Mammary epithelial cell (primary cell): Measurements from ENCODE around the gene KLHL28.

Experiments used
- EZH2 ChIP-seq: IDR thresholded peaks from 2 replicates; pipeline ENCODE4 v1.6.1; 2012; ENCODE audit warnings: low read length, inconsistent platforms, borderline replicate concordance
- TF ChIP-seq, protein P1 (sequence below), 2 donors: IDR thresholded peaks in 1 of 2; conservative IDR thresholded peaks in 1 of 2; 2 replicates each; pipeline ENCODE4 v1.5.1; 2011 to 2012; ENCODE audit warnings: inconsistent platforms in 2 of 2, low read length in 2 of 2, mild to moderate bottlenecking in 2 of 2, control low read depth in 1 of 2, low read depth in 1 of 2; ENCODE audit not compliant: insufficient read depth in 1 of 2; ENCODE audit errors: extremely low read depth in 1 of 2

DNA sequence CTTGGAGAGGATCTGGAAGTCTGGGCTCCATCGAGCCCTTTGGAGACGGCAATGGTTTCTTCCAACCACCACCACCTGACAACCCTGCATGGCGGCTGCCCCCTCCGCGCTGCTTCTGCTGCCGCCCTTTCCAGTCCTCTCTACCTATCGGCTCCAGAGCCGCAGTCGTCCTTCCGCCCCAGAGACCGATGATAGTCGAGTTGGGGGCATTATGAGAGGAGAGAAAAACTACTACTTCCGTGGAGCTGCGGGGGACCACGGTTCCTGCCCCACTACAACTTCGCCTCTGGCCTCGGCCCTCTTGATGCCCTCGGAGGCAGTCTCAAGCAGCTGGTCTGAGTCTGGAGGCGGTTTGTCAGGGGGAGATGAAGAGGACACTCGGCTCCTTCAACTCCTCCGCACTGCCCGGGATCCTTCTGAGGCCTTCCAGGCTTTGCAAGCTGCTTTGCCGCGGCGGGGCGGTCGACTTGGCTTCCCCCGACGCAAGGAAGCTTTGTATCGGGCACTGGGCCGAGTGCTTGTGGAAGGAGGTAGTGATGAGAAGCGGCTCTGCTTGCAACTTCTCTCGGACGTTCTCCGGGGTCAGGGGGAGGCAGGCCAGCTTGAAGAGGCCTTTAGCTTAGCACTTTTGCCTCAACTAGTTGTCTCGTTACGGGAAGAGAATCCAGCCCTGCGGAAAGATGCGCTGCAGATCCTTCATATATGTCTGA lies 742 bp upstream of the KLHL28 start:
- TF ChIP-seq, protein P1, sequence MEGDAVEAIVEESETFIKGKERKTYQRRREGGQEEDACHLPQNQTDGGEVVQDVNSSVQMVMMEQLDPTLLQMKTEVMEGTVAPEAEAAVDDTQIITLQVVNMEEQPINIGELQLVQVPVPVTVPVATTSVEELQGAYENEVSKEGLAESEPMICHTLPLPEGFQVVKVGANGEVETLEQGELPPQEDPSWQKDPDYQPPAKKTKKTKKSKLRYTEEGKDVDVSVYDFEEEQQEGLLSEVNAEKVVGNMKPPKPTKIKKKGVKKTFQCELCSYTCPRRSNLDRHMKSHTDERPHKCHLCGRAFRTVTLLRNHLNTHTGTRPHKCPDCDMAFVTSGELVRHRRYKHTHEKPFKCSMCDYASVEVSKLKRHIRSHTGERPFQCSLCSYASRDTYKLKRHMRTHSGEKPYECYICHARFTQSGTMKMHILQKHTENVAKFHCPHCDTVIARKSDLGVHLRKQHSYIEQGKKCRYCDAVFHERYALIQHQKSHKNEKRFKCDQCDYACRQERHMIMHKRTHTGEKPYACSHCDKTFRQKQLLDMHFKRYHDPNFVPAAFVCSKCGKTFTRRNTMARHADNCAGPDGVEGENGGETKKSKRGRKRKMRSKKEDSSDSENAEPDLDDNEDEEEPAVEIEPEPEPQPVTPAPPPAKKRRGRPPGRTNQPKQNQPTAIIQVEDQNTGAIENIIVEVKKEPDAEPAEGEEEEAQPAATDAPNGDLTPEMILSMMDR (conservative IDR thresholded peaks at IDR 0.05 in 1 of 2, IDR thresholded peaks at IDR 0.05 in 1 of 2; ENCODE audit: extremely low read depth in 1 of 2, insufficient read depth in 1 of 2, low read depth in 1 of 2, low read length in 2 of 2): no peak
- no peak for TF ChIP-seq EZH2
